Smooth muscle cell (in vitro differentiated cells): Measurements from ENCODE around the gene CBX2. TPM values are rescaled to one million over a fixed set of nuclear protein-coding genes. Genes with fewer than 3 reads are reported as not detected.

Source experiments
- DNase-seq: peaks from one replicate; lab custom pipeline; 2025; ENCODE audit not compliant: unreplicated experiment; lab: John Stamatoyannopoulos, UW
- H2AFZ ChIP-seq: fragments of 200-600 bp; sonication (generic); 2 replicates; pipeline ENCODE4 v1.6.0; 2016; ENCODE audit warnings: antibody characterized with exemption, low read depth, mild to moderate bottlenecking
- H3F3A ChIP-seq: fragments of 200-600 bp; sonication (generic); 2 replicates; pipeline ENCODE4 v1.6.0; 2017; ENCODE audit warnings: antibody characterized with exemption, low read depth
- H3K27ac ChIP-seq: fragments of 200-600 bp; sonication (generic); 2 replicates; pipeline ENCODE4 v1.5.1; 2016; ENCODE audit warnings: low read depth, mild to moderate bottlenecking
- H3K27me3 ChIP-seq: fragments of 200-600 bp; sonication (generic); 2 replicates; pipeline ENCODE4 v1.6.1; 2016; ENCODE audit warnings: low read depth, mild to moderate bottlenecking
- H3K36me3 ChIP-seq: fragments of 200-600 bp; sonication (generic); 2 replicates; pipeline ENCODE4 v1.5.1; 2016; ENCODE audit warnings: low read depth
- H3K4me1 ChIP-seq: fragments of 200-600 bp; sonication (generic); 2 replicates; pipeline ENCODE4 v1.5.1; 2016; ENCODE audit warnings: low read depth
- H3K4me2 ChIP-seq: fragments of 200-600 bp; sonication (generic); 2 replicates; pipeline ENCODE4 v1.6.0; 2016; ENCODE audit warnings: mild to moderate bottlenecking
- H3K4me3 ChIP-seq: fragments of 200-600 bp; sonication (generic); 2 replicates; pipeline ENCODE4 v1.5.1; 2016; ENCODE audit warnings: mild to moderate bottlenecking
- H3K79me2 ChIP-seq: fragments of 200-600 bp; sonication (generic); 2 replicates; pipeline ENCODE4 v1.6.0; 2016; ENCODE audit warnings: low read depth, mild to moderate bottlenecking
- H3K9ac ChIP-seq: fragments of 200-600 bp; sonication (generic); 2 replicates; pipeline ENCODE4 v1.6.0; 2016; ENCODE audit warnings: low read depth
- H3K9me3 ChIP-seq: fragments of 200-600 bp; sonication (generic); replicated peaks from 2 replicates; pipeline ENCODE4 v1.5.1; 2016; ENCODE audit warnings: low read depth
- H4K20me1 ChIP-seq: fragments of 200-600 bp; sonication (generic); 2 replicates; pipeline ENCODE4 v1.6.0; 2016; ENCODE audit warnings: low read depth
- WGBS: methylation state at CpG from one replicate; pipeline ENCODE4 v1.1.7; 2016; ENCODE audit warnings: low lambda C conversion rate; 5-methylcytosine and 5-hydroxymethylcytosine counted together
- polyA plus RNA-seq: library from polyadenylated mRNA; unstranded; fragments of >200 nt; fragmentation: Nextera tagmentation; extraction: Ambion mirVana; gene quantifications from 2 replicates; pipeline ENCODE4 v1.2.1, GENCODE V29; 2016
- total RNA-seq: library from RNA; depleted of rRNA; stranded (reverse); fragments of >200 nt; gene quantifications from 2 replicates; pipeline ENCODE4 v1.2.3, GENCODE V29; 2014
- TF ChIP-seq, protein P1 (sequence below): fragments of 200-600 bp; sonication (generic); IDR thresholded peaks from 2 replicates; pipeline ENCODE4 v1.5.1; 2017; ENCODE audit warnings: borderline replicate concordance, mild to moderate bottlenecking, antibody characterized with exemption; ENCODE audit not compliant: insufficient read depth, poor library complexity, severe bottlenecking

The CBX2 gene
- total and polyA plus RNA-seq, 2 experiments from 2014 or later: 4.0 to 10.1 TPM

DNA sequence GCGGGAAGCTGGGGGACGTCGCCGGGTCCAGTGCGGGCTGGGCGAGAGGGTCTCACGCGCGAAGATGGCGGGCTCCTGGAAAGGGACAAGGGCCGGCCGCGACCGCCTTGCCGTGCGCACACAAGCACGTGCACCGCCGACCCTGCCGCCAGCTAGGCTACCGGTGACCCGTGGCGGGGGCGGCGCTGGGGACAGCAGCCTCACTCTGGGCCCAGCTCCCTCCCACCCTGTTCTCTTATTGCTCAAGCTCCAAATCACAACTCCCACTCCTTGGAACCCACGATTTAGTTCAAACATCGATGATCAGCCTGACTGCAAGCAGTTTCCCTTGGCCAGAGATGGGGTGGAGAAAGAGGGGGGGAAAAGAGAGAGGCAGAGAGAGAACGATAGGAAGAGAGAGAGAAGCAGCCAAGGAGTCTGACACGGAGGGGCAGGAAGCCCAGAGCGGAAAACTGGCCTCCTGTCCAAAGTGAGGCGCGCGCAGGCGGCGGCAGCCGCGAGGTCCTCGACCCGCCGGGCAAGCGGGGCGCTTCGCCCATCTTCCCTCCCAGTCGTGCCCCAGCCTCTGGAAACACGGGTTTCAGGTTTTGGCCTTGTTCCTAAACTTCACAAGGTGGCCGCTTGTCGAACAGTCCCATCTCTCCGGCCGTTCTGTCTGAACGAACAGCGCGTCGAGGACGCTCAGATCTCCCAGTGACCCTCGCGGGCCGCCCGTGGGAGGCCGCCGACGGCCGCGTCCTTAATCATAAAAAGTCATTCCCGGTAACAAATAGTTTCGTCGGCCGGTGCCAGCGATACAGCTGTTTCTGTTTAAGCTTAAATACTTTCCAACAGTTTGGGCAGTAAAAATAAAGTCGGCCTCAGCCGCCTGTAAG, 20.6 kb downstream of the CBX2 start:
- peaks cover 59% of the 10 kb centered on the region for H3K27me3 ChIP-seq
- peak overlapping the region; percentile 76 for H3K4me3 ChIP-seq
- WGBS: 3% methylated on average over 56 of the region's 70 CpGs
- H3K9me3 ChIP-seq: no peaks in the 10 kb centered on the region
- no peak overlapping the region for H2AFZ ChIP-seq
- no peak overlapping the region for H3K9ac ChIP-seq
- H3K4me2 ChIP-seq: peak overlapping the region; percentile 91
- H3K79me2 ChIP-seq: no peaks in the 10 kb centered on the region
- peaks cover 8% of the 10 kb centered on the region for H3F3A ChIP-seq
- TF ChIP-seq, protein P1, sequence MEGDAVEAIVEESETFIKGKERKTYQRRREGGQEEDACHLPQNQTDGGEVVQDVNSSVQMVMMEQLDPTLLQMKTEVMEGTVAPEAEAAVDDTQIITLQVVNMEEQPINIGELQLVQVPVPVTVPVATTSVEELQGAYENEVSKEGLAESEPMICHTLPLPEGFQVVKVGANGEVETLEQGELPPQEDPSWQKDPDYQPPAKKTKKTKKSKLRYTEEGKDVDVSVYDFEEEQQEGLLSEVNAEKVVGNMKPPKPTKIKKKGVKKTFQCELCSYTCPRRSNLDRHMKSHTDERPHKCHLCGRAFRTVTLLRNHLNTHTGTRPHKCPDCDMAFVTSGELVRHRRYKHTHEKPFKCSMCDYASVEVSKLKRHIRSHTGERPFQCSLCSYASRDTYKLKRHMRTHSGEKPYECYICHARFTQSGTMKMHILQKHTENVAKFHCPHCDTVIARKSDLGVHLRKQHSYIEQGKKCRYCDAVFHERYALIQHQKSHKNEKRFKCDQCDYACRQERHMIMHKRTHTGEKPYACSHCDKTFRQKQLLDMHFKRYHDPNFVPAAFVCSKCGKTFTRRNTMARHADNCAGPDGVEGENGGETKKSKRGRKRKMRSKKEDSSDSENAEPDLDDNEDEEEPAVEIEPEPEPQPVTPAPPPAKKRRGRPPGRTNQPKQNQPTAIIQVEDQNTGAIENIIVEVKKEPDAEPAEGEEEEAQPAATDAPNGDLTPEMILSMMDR: no peak
- no peak overlapping the region for H3K27ac ChIP-seq
- H3K4me1 ChIP-seq: peaks cover 51% of the 10 kb centered on the region
- H4K20me1 ChIP-seq: peaks cover 6% of the 10 kb centered on the region
- no peak for DNase-seq
- H3K36me3 ChIP-seq: no peaks in the 10 kb centered on the region

GRCh38 chr17:79799174-79799537, 21.2 kb downstream of the CBX2 start:
- H3K27me3 ChIP-seq: peaks cover 65% of the 10 kb centered on the region
- H3K79me2 ChIP-seq: no peaks in the 10 kb centered on the region
- no peak overlapping the region for H2AFZ ChIP-seq
- H3K4me3 ChIP-seq: peak overlapping the region; percentile 76
- no peaks in the 10 kb centered on the region for H3K36me3 ChIP-seq
- H3K9me3 ChIP-seq: no peaks in the 10 kb centered on the region
- H3K4me1 ChIP-seq: peaks cover 46% of the 10 kb centered on the region
- H3K9ac ChIP-seq: no peak overlapping the region
- no peak overlapping the region for H3K27ac ChIP-seq
- TF ChIP-seq, protein P1: no peak
- H4K20me1 ChIP-seq: peaks cover 6% of the 10 kb centered on the region
- DNase-seq: no peak
- WGBS: 38% methylated on average over 3 of the region's 23 CpGs
- H3F3A ChIP-seq: peaks cover 8% of the 10 kb centered on the region
- H3K4me2 ChIP-seq: peak overlapping the region; percentile 91

DNA sequence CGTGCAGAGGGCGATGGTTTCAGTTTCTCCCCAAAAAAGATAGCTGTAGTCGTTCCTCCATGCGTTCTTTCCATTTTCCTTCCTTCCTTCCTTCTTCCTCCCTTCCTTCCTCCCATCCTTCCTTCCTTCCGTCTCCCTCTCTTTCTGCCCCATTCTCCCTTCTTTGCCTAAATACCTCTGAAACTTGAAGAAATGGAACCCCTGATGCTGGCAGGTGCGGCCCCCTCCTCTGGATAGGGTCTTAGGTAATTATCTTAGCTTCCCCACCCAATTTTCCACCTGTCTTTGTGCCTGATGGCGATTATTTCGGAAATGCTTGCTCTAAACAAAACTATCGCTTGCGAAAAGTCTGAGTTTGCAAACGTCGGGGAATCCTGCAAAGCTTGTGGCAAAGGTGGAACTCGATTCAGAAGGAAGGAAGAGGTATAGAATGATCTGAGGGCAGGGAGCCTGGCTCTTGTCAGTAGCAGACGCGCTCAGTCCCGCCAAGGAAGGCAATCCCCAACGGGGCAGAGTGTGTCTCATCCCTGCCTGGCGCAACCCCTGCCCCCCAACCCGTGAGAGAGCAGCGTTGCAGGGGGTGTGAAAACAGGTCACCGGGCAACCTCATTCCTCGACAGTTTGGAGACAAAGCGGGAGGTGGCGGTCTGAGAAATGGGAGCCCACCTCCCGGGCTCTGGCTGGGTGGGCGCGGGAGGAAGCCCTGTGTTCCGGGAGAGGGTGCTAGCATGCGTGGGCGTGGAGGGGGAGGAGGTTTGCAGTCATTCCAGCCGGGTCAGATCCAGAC, 21.8 kb downstream of the CBX2 start:
- Histone ChIP-seq H3K36me3 (no peaks in the 10 kb centered on the region), H3K9ac (no peak overlapping the region), H3K27me3 (peaks cover 71% of the 10 kb centered on the region), H4K20me1 (peaks cover 6% of the 10 kb centered on the region), H2AFZ (no peak overlapping the region), H3K4me3 (no peak overlapping the region), H3K79me2 (no peaks in the 10 kb centered on the region), H3K9me3 (no peaks in the 10 kb centered on the region), H3K27ac (no peak overlapping the region), H3K4me1 (peaks cover 51% of the 10 kb centered on the region), H3F3A (peaks cover 13% of the 10 kb centered on the region), H3K4me2 (peak overlapping the region; percentile 69)
- no peak for DNase-seq
- TF ChIP-seq, protein P1: no peak
- 8% methylated on average over 31 of the region's 31 CpGs for WGBS
